ENCODE measurements around the gene SYTL3.
"Not testable (repeated sequence)": the region's sequence is repeated elsewhere in the genome, so short reads cannot be mapped to it uniquely, and the experiment has no call there.

DNA sequence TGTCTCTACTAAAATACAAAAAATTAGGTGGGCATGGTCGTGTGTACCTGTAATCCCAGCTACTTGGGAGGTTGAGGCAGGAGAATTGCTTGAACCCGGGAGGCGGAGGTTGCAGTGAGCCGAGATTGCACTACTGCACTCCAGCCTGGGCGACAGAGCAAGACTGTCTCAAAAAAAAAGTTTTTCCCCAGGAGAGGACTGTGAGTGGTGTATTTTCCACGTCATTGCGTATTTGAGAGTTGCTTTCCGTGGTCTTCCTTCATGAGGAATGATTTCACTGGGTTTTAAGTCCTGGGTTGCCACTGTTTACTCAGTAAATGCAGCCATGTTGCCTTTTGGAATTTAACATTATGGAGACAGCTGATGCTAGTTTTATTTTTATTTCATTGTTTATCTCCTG, 22.3 kb downstream of the SYTL3 start:
- not testable (repeated sequence) for TF ChIP-seq CTCF, POLR2A (IDR thresholded peaks at IDR 0.05)

Measured in prostate gland (tissue), 2 donors.